ENCODE measurements around the gene CCT5.

CCT5 gene

GRCh38 chr5:10248378-10249260 lies 1.5 kb upstream of the CCT5 start:
- Histone ChIP-seq H3K27me3 (ENCODE audit: insufficient read depth, low read depth, severe bottlenecking) (no peaks in the 10 kb centered on the region), H3K36me3 (peaks cover 28% of the 10 kb centered on the region), H3K27ac (peak overlapping the region; percentile 99), H3K9me3 (ENCODE audit: severe bottlenecking) (no peaks in the 10 kb centered on the region), H3K4me3 (ENCODE audit: low read depth, low read length) (peak overlapping the region; percentile 94)
- no peak for TF ChIP-seq CTCF (IDR thresholded peaks at IDR 0.05; ENCODE audit: low read depth, low read length)
- DNase-seq: no peak

DNA sequence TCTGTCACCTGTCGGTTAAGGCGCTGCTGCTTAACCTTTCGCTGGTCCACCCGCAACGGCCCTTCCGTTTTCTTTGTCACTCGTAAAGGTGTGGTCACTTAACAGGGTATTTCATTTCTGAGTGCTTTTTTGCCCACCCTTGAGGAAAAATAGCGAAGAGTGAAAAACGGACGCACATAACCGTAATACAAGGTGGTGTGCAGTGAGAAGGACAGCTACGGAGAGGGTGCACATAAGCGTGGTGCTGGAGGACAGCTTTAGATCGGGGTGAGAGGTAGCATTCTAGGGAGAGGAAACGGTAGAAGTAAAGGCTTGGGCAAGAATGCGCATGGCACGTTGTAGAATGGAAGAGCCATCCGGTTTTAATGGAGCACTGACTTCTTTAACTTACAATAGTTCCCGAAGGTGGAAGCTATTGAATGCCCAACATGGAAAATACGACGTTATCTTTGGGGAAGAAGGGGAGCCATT lies 761 bp downstream of the CCT5 start:
- no peak for TF ChIP-seq CTCF (IDR thresholded peaks at IDR 0.05; ENCODE audit: low read depth, low read length)
- peak overlapping the region; percentile 99 for H3K27ac ChIP-seq
- no peaks in the 10 kb centered on the region for H3K9me3 ChIP-seq (ENCODE audit: severe bottlenecking)
- H3K36me3 ChIP-seq: peaks cover 50% of the 10 kb centered on the region
- peak overlapping the region; percentile 94 for H3K4me3 ChIP-seq (ENCODE audit: low read depth, low read length)
- DNase-seq: no peak
- H3K27me3 ChIP-seq (ENCODE audit: insufficient read depth, low read depth, severe bottlenecking): no peaks in the 10 kb centered on the region

DNA sequence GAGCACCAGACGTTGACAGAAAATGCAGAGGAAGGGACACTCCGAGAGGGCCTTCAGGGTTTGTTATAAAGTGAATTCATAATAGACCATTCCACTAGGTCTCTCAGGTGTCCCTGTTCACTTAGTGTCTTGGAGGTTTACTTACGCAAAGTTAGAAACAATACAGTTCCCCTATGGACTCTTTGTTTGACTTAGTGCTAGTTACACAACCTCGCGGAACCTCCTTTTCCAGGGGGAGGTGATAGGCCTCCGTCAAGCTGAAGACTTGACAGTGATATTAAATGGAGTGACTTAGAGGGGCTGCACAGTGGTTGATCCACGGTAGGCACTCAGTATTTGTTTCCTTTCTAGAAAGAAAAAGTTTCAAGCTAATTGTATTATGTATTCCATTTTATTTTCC lies 1.3 kb downstream of the CCT5 start:
- H3K36me3 ChIP-seq: peaks cover 56% of the 10 kb centered on the region
- no peaks in the 10 kb centered on the region for H3K9me3 ChIP-seq (ENCODE audit: severe bottlenecking)
- no peak overlapping the region for H3K27ac ChIP-seq
- TF ChIP-seq CTCF (IDR thresholded peaks at IDR 0.05; ENCODE audit: low read depth, low read length): no peak
- H3K4me3 ChIP-seq (ENCODE audit: low read depth, low read length): peak overlapping the region; percentile 94
- H3K27me3 ChIP-seq (ENCODE audit: insufficient read depth, low read depth, severe bottlenecking): no peaks in the 10 kb centered on the region
- DNase-seq: no peak

- no peaks in the 10 kb centered on the region for H3K9me3 ChIP-seq (ENCODE audit: severe bottlenecking)
- H3K36me3 ChIP-seq: peaks cover 76% of the 10 kb centered on the region
- no peaks in the 10 kb centered on the region for H3K27me3 ChIP-seq (ENCODE audit: insufficient read depth, low read depth, severe bottlenecking)
- H3K4me3 ChIP-seq (ENCODE audit: low read depth, low read length): no peak overlapping the region
- TF ChIP-seq CTCF (IDR thresholded peaks at IDR 0.05; ENCODE audit: low read depth, low read length): no peak
- DNase-seq: no peak
- H3K27ac ChIP-seq: no peak overlapping the region
These were observed 3.3 kb downstream of the CCT5 start for GRCh38 chr5:10253390-10253789.

DNA sequence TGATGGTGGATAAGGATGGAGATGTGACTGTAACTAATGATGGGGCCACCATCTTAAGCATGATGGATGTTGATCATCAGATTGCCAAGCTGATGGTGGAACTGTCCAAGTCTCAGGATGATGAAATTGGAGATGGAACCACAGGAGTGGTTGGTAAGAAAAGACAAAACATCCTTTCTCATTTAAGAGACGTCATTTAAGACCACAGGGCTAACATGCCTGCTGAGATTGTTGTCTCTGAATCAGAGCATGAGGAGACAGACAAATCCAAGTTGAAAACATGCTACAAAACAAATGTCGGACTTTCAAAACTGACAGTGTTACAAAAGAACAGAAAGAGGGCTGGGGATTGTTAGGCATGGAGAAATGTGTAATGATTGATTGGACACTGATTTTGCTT lies 4.6 kb downstream of the CCT5 start:
- no peak for DNase-seq
- Histone ChIP-seq H3K4me3 (ENCODE audit: low read depth, low read length) (no peak overlapping the region), H3K9me3 (ENCODE audit: severe bottlenecking) (no peaks in the 10 kb centered on the region), H3K27ac (no peak overlapping the region), H3K36me3 (peaks cover 89% of the 10 kb centered on the region), H3K27me3 (ENCODE audit: insufficient read depth, low read depth, severe bottlenecking) (no peaks in the 10 kb centered on the region)
- no peak for TF ChIP-seq CTCF (IDR thresholded peaks at IDR 0.05; ENCODE audit: low read depth, low read length)
